ENCODE data around the gene RNU1-1.
"Not testable (repeated sequence)": the region's sequence is repeated elsewhere in the genome, so short reads cannot be mapped to it uniquely, and the experiment has no call there.

The RNU1-1 gene

GRCh38 chr1:16514107-16515055 lies at the start of gene RNU1-1:
Gene RNU1-1 (minus strand): TSS chr1:16514285.
- peak; percentile 88 for DNase-seq

GRCh38 chr1:16561035-16561434 lies 47.0 kb upstream of the RNU1-1 start:
- not testable (repeated sequence) for DNase-seq

- not testable (repeated sequence) for DNase-seq
Measured at GRCh38 chr1:16560498-16560897, 46.4 kb upstream of the RNU1-1 start.

- not testable (repeated sequence) for DNase-seq
Measured at GRCh38 chr1:16559688-16560087, 45.6 kb upstream of the RNU1-1 start.

- DNase-seq = not testable (repeated sequence)
Measured at GRCh38 chr1:16557034-16557433, 42.9 kb upstream of the RNU1-1 start.

GRCh38 chr1:16553244-16553643 lies 39.2 kb upstream of the RNU1-1 start:
- DNase-seq = not testable (repeated sequence)

GRCh38 chr1:16550212-16550918 lies 36.3 kb upstream of the RNU1-1 start:
- not testable (repeated sequence) for DNase-seq

- DNase-seq = not testable (repeated sequence)
Measured at GRCh38 chr1:16549545-16549944, 35.5 kb upstream of the RNU1-1 start.

- DNase-seq = not testable (repeated sequence)
Measured at GRCh38 chr1:16547502-16548241, 33.6 kb upstream of the RNU1-1 start.

- not testable (repeated sequence) for DNase-seq
Measured at GRCh38 chr1:16545682-16546095, 31.6 kb upstream of the RNU1-1 start.

- not testable (repeated sequence) for DNase-seq
Measured at GRCh38 chr1:16540421-16540893, 26.4 kb upstream of the RNU1-1 start.

- DNase-seq = not testable (repeated sequence)
Measured at GRCh38 chr1:16537528-16537927, 23.4 kb upstream of the RNU1-1 start.

- not testable (repeated sequence) for DNase-seq
Measured at GRCh38 chr1:16536796-16537195, 22.7 kb upstream of the RNU1-1 start.

GRCh38 chr1:16535898-16536297 lies 21.8 kb upstream of the RNU1-1 start:
- not testable (repeated sequence) for DNase-seq

GRCh38 chr1:16535487-16535886 lies 21.4 kb upstream of the RNU1-1 start:
- DNase-seq = not testable (repeated sequence)

GRCh38 chr1:16534829-16535456 lies 20.9 kb upstream of the RNU1-1 start:
- DNase-seq = not testable (repeated sequence)

- DNase-seq = not testable (repeated sequence)
Measured at GRCh38 chr1:16534239-16534828, 20.2 kb upstream of the RNU1-1 start.

- not testable (repeated sequence) for DNase-seq
Measured at GRCh38 chr1:16532235-16532991, 18.3 kb upstream of the RNU1-1 start.

GRCh38 chr1:16528338-16528737 lies 14.3 kb upstream of the RNU1-1 start:
- DNase-seq = not testable (repeated sequence)

- DNase-seq = not testable (repeated sequence)
Measured at GRCh38 chr1:16525769-16526168, 11.7 kb upstream of the RNU1-1 start.

GRCh38 chr1:16521679-16522078 lies 7.6 kb upstream of the RNU1-1 start:
- DNase-seq = not testable (repeated sequence)

All from GOT3 (cell line).